Lung microvascular endothelial cell (primary cell): ENCODE data around the gene WDR64. TPM values are rescaled to one million over a fixed set of nuclear protein-coding genes. Genes with fewer than 3 reads are reported as not detected.

Experiments used
- DNase-seq, 2 donors: peaks; one replicate each; pipeline versions ENCODE4 v3.0.0 to v3.0.0-alpha.2; 2010; ENCODE audit warnings: low read depth in 2 of 2
- total RNA-seq: library from RNA; depleted of rRNA; stranded (reverse); fragments of >200 nt; gene quantifications from 2 replicates; pipeline ENCODE4 v1.2.1, GENCODE V29; 2014

WDR64 gene
- not detected in 2 replicates for total RNA-seq

GRCh38 chr1:241652012-241652411, at the start of gene WDR64:
Gene WDR64 (plus strand): TSS chr1:241652281. CDS start chr1:241652485, 204 bp downstream.
- no peak for DNase-seq

GRCh38 chr1:241603731-241604245, 48.3 kb upstream of the WDR64 start:
- DNase-seq = peak in 1 of 2 donors; percentile 10

GRCh38 chr1:241605146-241605805, 46.8 kb upstream of the WDR64 start:
- peak in 1 of 2 donors; percentile 15 for DNase-seq

- no peak for DNase-seq
Observed at GRCh38 chr1:241606544-241606943, 45.5 kb upstream of the WDR64 start.

- DNase-seq = no peak
Observed at GRCh38 chr1:241607497-241607896, 44.6 kb upstream of the WDR64 start.

- peak in 1 of 2 donors; percentile 45 for DNase-seq
Observed at GRCh38 chr1:241608379-241609033, 43.6 kb upstream of the WDR64 start.

- peak in 1 of 2 donors; percentile 42 for DNase-seq
Observed at GRCh38 chr1:241610056-241610815, 41.8 kb upstream of the WDR64 start.

- DNase-seq = peak; percentile 69 to 73
Observed at GRCh38 chr1:241611063-241611462, 41.0 kb upstream of the WDR64 start.

GRCh38 chr1:241611736-241612135, 40.3 kb upstream of the WDR64 start:
- no peak for DNase-seq

- DNase-seq = peak; percentile 14 to 84
Observed at GRCh38 chr1:241612533-241613477, 39.3 kb upstream of the WDR64 start.

- DNase-seq = no peak
Observed at GRCh38 chr1:241614144-241614543, 37.9 kb upstream of the WDR64 start.

- DNase-seq = no peak
Observed at GRCh38 chr1:241614572-241614971, 37.5 kb upstream of the WDR64 start.

GRCh38 chr1:241615043-241615974, 36.8 kb upstream of the WDR64 start:
- no peak for DNase-seq

- no peak for DNase-seq
Observed at GRCh38 chr1:241617426-241617825, 34.7 kb upstream of the WDR64 start.

- no peak for DNase-seq
Observed at GRCh38 chr1:241622669-241623068, 29.4 kb upstream of the WDR64 start.

GRCh38 chr1:241624935-241625334, 27.1 kb upstream of the WDR64 start:
- no peak for DNase-seq

GRCh38 chr1:241627453-241628259, 24.4 kb upstream of the WDR64 start:
- DNase-seq = peak; percentile 79

- no peak for DNase-seq
Observed at GRCh38 chr1:241630005-241630404, 22.1 kb upstream of the WDR64 start.

- DNase-seq = no peak
Observed at GRCh38 chr1:241630476-241630875, 21.6 kb upstream of the WDR64 start.
